ENCODE results near the gene PAK5.

- TF ChIP-seq EZH2 (IDR thresholded peaks at IDR 0.05; ENCODE audit: low read length) = no peak
- TF ChIP-seq, protein P1, sequence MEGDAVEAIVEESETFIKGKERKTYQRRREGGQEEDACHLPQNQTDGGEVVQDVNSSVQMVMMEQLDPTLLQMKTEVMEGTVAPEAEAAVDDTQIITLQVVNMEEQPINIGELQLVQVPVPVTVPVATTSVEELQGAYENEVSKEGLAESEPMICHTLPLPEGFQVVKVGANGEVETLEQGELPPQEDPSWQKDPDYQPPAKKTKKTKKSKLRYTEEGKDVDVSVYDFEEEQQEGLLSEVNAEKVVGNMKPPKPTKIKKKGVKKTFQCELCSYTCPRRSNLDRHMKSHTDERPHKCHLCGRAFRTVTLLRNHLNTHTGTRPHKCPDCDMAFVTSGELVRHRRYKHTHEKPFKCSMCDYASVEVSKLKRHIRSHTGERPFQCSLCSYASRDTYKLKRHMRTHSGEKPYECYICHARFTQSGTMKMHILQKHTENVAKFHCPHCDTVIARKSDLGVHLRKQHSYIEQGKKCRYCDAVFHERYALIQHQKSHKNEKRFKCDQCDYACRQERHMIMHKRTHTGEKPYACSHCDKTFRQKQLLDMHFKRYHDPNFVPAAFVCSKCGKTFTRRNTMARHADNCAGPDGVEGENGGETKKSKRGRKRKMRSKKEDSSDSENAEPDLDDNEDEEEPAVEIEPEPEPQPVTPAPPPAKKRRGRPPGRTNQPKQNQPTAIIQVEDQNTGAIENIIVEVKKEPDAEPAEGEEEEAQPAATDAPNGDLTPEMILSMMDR (optimal IDR thresholded peaks at IDR 0.05 in 1 of 3, IDR thresholded peaks at IDR 0.05 in 1 of 3, conservative IDR thresholded peaks at IDR 0.05 in 1 of 3; ENCODE audit: extremely low read depth in 1 of 3, insufficient read depth in 2 of 3, low read length in 3 of 3) = no peak
These were observed 332.5 kb downstream of the PAK5 start for GRCh38 chr20:9506280-9506821.
